Measurements from ENCODE around the gene TERT. TPM values are rescaled to one million over a fixed set of nuclear protein-coding genes. Genes with fewer than 3 reads are reported as not detected.
"Not testable (repeated sequence)": the region's sequence is repeated elsewhere in the genome, so short reads cannot be mapped to it uniquely, and the experiment has no call there.

The TERT gene
- total RNA-seq, 2 experiments from 2014 or later: 6.0 to 6.2 TPM

GRCh38 chr5:1282993-1283728, 11.7 kb downstream of the TERT start:
- H3K4me1 Mint-ChIP-seq, H3K27me3 Mint-ChIP-seq, H3K9me3 Mint-ChIP-seq, H3K27ac Mint-ChIP-seq, H3K4me3 Mint-ChIP-seq, DNase-seq: not testable (repeated sequence)
- H3K36me3 Mint-ChIP-seq: peaks cover 12% of the 10 kb centered on the region

GRCh38 chr5:1282131-1282992, 12.5 kb downstream of the TERT start:
- no peaks in the 10 kb centered on the region for H3K27me3 Mint-ChIP-seq
- DNase-seq: no peak
- H3K36me3 Mint-ChIP-seq: peaks cover 12% of the 10 kb centered on the region
- no peaks in the 10 kb centered on the region for H3K9me3 Mint-ChIP-seq
- no peak overlapping the region for H3K4me3 Mint-ChIP-seq
- H3K27ac Mint-ChIP-seq: no peak overlapping the region
- no peaks in the 10 kb centered on the region for H3K4me1 Mint-ChIP-seq

GRCh38 chr5:1281038-1281882, 13.6 kb downstream of the TERT start:
- Mint-ChIP-seq H3K36me3 (peaks cover 12% of the 10 kb centered on the region), H3K27ac (no peak overlapping the region), H3K4me3 (no peak overlapping the region), H3K9me3 (no peaks in the 10 kb centered on the region), H3K4me1 (no peaks in the 10 kb centered on the region), H3K27me3 (no peaks in the 10 kb centered on the region)
- no peak for DNase-seq

- Mint-ChIP-seq H3K27ac (no peak overlapping the region), H3K36me3 (peaks cover 12% of the 10 kb centered on the region), H3K4me1 (no peaks in the 10 kb centered on the region), H3K27me3 (no peaks in the 10 kb centered on the region), H3K9me3 (no peaks in the 10 kb centered on the region), H3K4me3 (no peak overlapping the region)
- no peak for DNase-seq
These were observed 14.5 kb downstream of the TERT start for GRCh38 chr5:1280177-1281037.

GRCh38 chr5:1279443-1280151, 15.3 kb downstream of the TERT start:
- Mint-ChIP-seq H3K4me1 (no peaks in the 10 kb centered on the region), H3K4me3 (no peak overlapping the region), H3K9me3 (no peaks in the 10 kb centered on the region), H3K27ac (no peak overlapping the region), H3K27me3 (no peaks in the 10 kb centered on the region), H3K36me3 (peaks cover 14% of the 10 kb centered on the region)
- no peak for DNase-seq

GRCh38 chr5:1278656-1279442, 16.0 kb downstream of the TERT start:
- Mint-ChIP-seq H3K4me1 (no peaks in the 10 kb centered on the region), H3K9me3 (no peaks in the 10 kb centered on the region), H3K4me3 (no peak overlapping the region), H3K36me3 (peaks cover 19% of the 10 kb centered on the region), H3K27me3 (no peaks in the 10 kb centered on the region), H3K27ac (no peak overlapping the region)
- DNase-seq: no peak

GRCh38 chr5:1278216-1278615, 16.7 kb downstream of the TERT start:
- no peaks in the 10 kb centered on the region for H3K9me3 Mint-ChIP-seq
- no peaks in the 10 kb centered on the region for H3K27me3 Mint-ChIP-seq
- H3K27ac Mint-ChIP-seq: no peak overlapping the region
- no peak overlapping the region for H3K4me3 Mint-ChIP-seq
- H3K36me3 Mint-ChIP-seq: peaks cover 19% of the 10 kb centered on the region
- no peak for DNase-seq
- no peaks in the 10 kb centered on the region for H3K4me1 Mint-ChIP-seq

GRCh38 chr5:1277781-1278180, 17.1 kb downstream of the TERT start:
- no peaks in the 10 kb centered on the region for H3K27me3 Mint-ChIP-seq
- no peak overlapping the region for H3K4me3 Mint-ChIP-seq
- no peaks in the 10 kb centered on the region for H3K9me3 Mint-ChIP-seq
- peaks cover 21% of the 10 kb centered on the region for H3K36me3 Mint-ChIP-seq
- no peaks in the 10 kb centered on the region for H3K4me1 Mint-ChIP-seq
- no peak overlapping the region for H3K27ac Mint-ChIP-seq
- DNase-seq: no peak

- Mint-ChIP-seq H3K27me3 (no peaks in the 10 kb centered on the region), H3K9me3 (no peaks in the 10 kb centered on the region), H3K27ac (no peak overlapping the region), H3K4me1 (no peaks in the 10 kb centered on the region), H3K4me3 (no peak overlapping the region), H3K36me3 (peaks cover 21% of the 10 kb centered on the region)
- no peak for DNase-seq
These were observed 17.5 kb downstream of the TERT start for GRCh38 chr5:1277331-1277730.

- Mint-ChIP-seq H3K36me3 (peaks cover 24% of the 10 kb centered on the region), H3K4me1 (no peaks in the 10 kb centered on the region), H3K27ac (no peak overlapping the region), H3K27me3 (no peaks in the 10 kb centered on the region), H3K9me3 (no peaks in the 10 kb centered on the region), H3K4me3 (no peak overlapping the region)
- no peak for DNase-seq
These were observed 17.9 kb downstream of the TERT start for GRCh38 chr5:1276930-1277329.

- H3K36me3 Mint-ChIP-seq: peaks cover 26% of the 10 kb centered on the region
- H3K9me3 Mint-ChIP-seq, H3K4me1 Mint-ChIP-seq, H3K27me3 Mint-ChIP-seq, H3K4me3 Mint-ChIP-seq, DNase-seq, H3K27ac Mint-ChIP-seq: not testable (repeated sequence)
These were observed 19.2 kb downstream of the TERT start for GRCh38 chr5:1275397-1276391.

GRCh38 chr5:1274471-1274870, 20.4 kb downstream of the TERT start:
- H3K4me3 Mint-ChIP-seq: no peak overlapping the region
- H3K27ac Mint-ChIP-seq: no peak overlapping the region
- no peak for DNase-seq
- no peaks in the 10 kb centered on the region for H3K27me3 Mint-ChIP-seq
- H3K9me3 Mint-ChIP-seq: no peaks in the 10 kb centered on the region
- H3K36me3 Mint-ChIP-seq: peaks cover 24% of the 10 kb centered on the region
- H3K4me1 Mint-ChIP-seq: no peaks in the 10 kb centered on the region

Data from activated naive CD8-positive, alpha-beta T cell treated with anti-CD3 and anti-CD28 coated beads for 36 hours (primary cell).